Bronchial epithelial cell (primary cell): ENCODE data around the gene CIT. TPM values are rescaled to one million over a fixed set of nuclear protein-coding genes. Genes with fewer than 3 reads are reported as not detected.
"Not testable (repeated sequence)": the region's sequence is repeated elsewhere in the genome, so short reads cannot be mapped to it uniquely, and the experiment has no call there.

Source experiments
- DNase-seq: peaks from one replicate; pipeline ENCODE4 v3.0.0-alpha.2; 2010; ENCODE audit warnings: low read depth
- FAIRE-seq: peaks from 2 replicates; lab custom pipeline; 2011; peaks lifted over from hg19 to GRCh38; lab: Jason Lieb, UNC
- H3K27me3 ChIP-seq: 2 replicates; pipeline ENCODE4 v1.5.1; 2011; ENCODE audit warnings: low read length; ENCODE audit not compliant: control insufficient read depth, insufficient read depth
- H3K36me3 ChIP-seq: 2 replicates; pipeline ENCODE4 v1.5.1; 2011; ENCODE audit warnings: low read length; ENCODE audit not compliant: control insufficient read depth, insufficient read depth
- H3K4me3 ChIP-seq: 2 replicates; pipeline ENCODE4 v1.5.1; 2011; ENCODE audit warnings: mild to moderate bottlenecking, low read depth, low read length, control low read depth
- total RNA-seq: library from RNA; depleted of rRNA; stranded (reverse); fragments of >200 nt; gene quantifications from 2 replicates; pipeline ENCODE4 v1.2.1, GENCODE V29; 2014
- TF ChIP-seq, protein P1 (sequence below): IDR thresholded peaks from 2 replicates; pipeline ENCODE4 v1.5.1; 2011; ENCODE audit warnings: mild to moderate bottlenecking, moderate library complexity, low read length, control low read depth, inconsistent platforms; ENCODE audit not compliant: insufficient read depth, severe bottlenecking

CIT gene
- total RNA-seq, 1 donor from 2014 or later = 0.79 TPM

DNA sequence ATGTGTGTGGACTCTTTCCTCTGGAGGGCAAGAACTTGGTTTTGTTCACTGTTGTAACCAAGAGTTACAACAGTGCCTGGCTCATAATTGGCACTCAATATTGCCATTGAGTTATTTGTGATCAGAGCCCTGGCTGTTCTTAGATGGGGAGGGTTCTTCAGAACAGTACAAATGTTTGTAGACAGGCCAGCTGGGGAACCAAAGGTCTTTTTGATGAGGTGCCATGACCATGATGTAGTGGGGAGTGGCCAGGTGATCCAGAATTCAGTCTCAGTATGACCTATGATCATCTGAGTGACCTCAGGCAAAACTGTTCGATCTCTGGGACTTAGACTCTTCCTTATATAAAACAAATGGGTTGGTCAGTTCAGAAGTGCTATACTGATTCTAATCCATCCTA lies 212.5 kb downstream of the CIT start:
- TF ChIP-seq, protein P1, sequence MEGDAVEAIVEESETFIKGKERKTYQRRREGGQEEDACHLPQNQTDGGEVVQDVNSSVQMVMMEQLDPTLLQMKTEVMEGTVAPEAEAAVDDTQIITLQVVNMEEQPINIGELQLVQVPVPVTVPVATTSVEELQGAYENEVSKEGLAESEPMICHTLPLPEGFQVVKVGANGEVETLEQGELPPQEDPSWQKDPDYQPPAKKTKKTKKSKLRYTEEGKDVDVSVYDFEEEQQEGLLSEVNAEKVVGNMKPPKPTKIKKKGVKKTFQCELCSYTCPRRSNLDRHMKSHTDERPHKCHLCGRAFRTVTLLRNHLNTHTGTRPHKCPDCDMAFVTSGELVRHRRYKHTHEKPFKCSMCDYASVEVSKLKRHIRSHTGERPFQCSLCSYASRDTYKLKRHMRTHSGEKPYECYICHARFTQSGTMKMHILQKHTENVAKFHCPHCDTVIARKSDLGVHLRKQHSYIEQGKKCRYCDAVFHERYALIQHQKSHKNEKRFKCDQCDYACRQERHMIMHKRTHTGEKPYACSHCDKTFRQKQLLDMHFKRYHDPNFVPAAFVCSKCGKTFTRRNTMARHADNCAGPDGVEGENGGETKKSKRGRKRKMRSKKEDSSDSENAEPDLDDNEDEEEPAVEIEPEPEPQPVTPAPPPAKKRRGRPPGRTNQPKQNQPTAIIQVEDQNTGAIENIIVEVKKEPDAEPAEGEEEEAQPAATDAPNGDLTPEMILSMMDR = no peak
- Histone ChIP-seq H3K36me3 (no peaks in the 10 kb centered on the region), H3K27me3 (no peaks in the 10 kb centered on the region), H3K4me3 (no peak overlapping the region)
- no peak for DNase-seq
- FAIRE-seq = no peak

DNA sequence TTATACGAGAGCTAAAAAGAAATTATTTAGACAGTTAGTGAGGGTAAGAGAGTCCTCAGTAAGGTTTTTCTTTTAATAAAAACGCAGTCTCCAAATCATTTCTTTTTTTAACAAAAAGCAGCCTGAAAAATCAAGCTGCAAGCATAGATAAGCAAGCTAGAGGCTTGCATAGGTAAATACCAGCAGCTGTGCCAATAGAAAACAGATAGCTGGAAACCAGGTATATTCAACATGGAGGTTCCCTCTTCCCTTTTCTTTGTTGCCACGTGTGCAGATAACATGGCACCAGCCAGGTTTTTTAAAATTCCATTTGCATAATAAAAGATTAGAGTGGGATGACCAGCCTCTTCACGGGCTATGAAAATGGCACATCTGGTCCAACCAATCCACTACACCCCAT lies 215.2 kb downstream of the CIT start:
- DNase-seq = no peak
- Histone ChIP-seq H3K36me3 (no peaks in the 10 kb centered on the region), H3K27me3 (no peaks in the 10 kb centered on the region), H3K4me3 (no peak overlapping the region)
- no peak for FAIRE-seq
- TF ChIP-seq, protein P1 = no peak

DNA sequence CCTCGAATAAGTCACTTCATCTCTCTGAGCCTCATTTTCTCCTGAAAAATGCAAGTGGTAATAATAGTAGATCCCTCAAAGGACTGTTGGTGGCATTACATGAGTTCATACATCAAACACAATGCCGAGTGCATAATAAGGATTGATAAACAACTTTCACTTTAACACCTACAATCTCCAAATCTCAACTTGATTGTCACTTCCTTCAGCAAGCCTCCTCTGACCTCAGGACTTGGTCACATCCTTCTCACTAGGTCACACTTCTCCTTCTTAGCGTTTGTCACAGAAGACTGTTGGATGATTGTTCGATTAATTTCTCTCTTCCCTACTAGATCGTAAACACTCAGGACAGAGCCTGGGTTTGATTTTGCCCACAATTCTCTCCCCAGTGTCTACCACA lies 217.0 kb downstream of the CIT start:
- no peaks in the 10 kb centered on the region for H3K36me3 ChIP-seq
- no peaks in the 10 kb centered on the region for H3K27me3 ChIP-seq
- DNase-seq (no peak), FAIRE-seq (peak; percentile 89)
- TF ChIP-seq, protein P1 = no peak
- no peak overlapping the region for H3K4me3 ChIP-seq

DNA sequence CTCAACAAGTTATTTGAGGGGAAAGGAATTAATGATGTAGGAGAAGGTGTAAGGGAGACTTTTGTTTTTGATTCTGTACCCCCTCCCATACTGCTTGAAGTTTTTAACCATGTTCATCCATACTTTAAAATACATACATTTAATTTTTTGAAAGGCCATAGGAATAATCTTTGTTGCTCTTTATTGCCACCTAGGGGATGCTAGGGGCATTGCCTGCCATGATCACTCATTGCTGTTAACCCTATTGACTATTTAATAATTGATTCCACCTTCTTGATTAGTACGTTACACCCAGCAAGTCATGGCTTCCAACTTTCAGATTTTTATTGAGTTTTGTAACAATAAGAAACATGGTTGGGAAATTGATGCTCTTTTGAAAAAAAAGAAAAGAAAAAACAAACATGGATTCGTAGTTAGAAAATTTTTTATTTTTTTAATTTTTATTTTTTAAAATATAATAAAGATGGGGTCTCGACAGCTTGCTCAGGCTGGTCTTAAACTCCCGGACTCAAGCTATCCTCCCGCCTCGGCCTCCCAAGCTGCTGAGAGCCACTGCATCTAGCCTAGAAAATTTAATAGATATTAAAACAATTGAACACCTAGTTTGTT lies 217.7 kb downstream of the CIT start:
- TF ChIP-seq, protein P1 = peak; percentile 72
- DNase-seq (peak; percentile 31), FAIRE-seq (no peak)
- Histone ChIP-seq H3K27me3 (no peaks in the 10 kb centered on the region), H3K4me3 (no peak overlapping the region), H3K36me3 (no peaks in the 10 kb centered on the region)

DNA sequence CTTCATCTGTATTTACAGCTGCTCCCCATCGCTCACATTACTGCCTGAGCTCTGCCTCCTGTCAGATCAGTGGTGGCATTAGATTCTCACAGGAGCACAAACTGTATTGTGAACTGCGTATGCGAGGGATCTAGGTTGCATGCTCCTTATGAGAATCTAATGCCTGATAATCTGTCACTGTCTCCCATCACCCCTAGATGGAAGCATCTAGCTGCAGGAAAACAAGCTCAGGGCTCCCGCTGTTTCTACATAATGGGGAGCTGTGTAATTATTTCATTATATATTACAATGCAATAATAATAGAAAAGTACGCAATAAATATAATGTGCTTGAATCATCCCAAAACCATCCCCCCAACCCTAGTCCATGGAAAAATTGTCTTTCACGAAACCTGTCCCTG lies 219.0 kb downstream of the CIT start:
- TF ChIP-seq, protein P1 = peak; percentile 3
- H3K36me3 ChIP-seq, DNase-seq, H3K27me3 ChIP-seq, FAIRE-seq, H3K4me3 ChIP-seq: not testable (repeated sequence)

DNA sequence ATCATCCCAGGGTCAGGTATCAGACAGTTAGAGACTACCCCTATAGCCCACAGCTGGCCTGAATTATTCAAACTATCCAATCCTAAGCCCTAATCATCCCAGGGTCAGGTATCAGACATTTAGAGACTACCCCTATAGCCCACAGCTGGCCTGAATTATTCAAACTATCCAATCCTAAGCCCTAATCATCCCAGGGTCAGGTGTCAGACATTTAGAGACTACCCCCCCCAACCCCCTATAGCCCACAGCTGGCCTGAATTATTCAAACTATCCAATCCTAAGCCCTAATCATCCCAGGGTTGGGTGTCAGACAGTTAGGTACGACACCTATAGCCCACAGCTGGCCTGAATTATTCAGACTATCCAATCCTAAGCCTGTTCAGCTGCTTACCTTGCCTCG lies 220.1 kb downstream of the CIT start:
- H3K36me3 ChIP-seq, FAIRE-seq: not testable (repeated sequence)

More for the DNA sequence above, 220.1 kb downstream of the CIT start:
- H3K4me3 ChIP-seq, H3K27me3 ChIP-seq, DNase-seq: not testable (repeated sequence)
